ENCODE results near the gene SLC35F1.
"Not testable (repeated sequence)": the region's sequence is repeated elsewhere in the genome, so short reads cannot be mapped to it uniquely, and the experiment has no call there.

SLC35F1 gene

GRCh38 chr6:117955684-117956256 lies 48.7 kb downstream of the SLC35F1 start:
- no peak overlapping the region for H3K27ac ChIP-seq
- TF ChIP-seq CTCF (conservative IDR thresholded peaks at IDR 0.05; ENCODE audit: low read depth) = no peak
- POLR2A ChIA-PET (ENCODE audit: low non-redundant PET) = no interaction called here
- CTCF ChIA-PET = interaction anchor here (0.5 kb wide), 1 partner anchor 370 kb away, joined by 4 read pairs; no protein-coding TSS in a partner anchor
- no peak for DNase-seq (ENCODE audit: low spot score)

GRCh38 chr6:117956386-117956785 lies 49.3 kb downstream of the SLC35F1 start:
- TF ChIP-seq CTCF (conservative IDR thresholded peaks at IDR 0.05; ENCODE audit: low read depth) = no peak
- CTCF ChIA-PET = no interaction called here
- no peak for DNase-seq (ENCODE audit: low spot score)
- no peak overlapping the region for H3K27ac ChIP-seq
- POLR2A ChIA-PET (ENCODE audit: low non-redundant PET) = no interaction called here

GRCh38 chr6:117958536-117958935 lies 51.5 kb downstream of the SLC35F1 start:
- POLR2A ChIA-PET (ENCODE audit: low non-redundant PET) = no interaction called here
- CTCF ChIA-PET = no interaction called here

GRCh38 chr6:117960877-117961276 lies 53.8 kb downstream of the SLC35F1 start:
- CTCF ChIA-PET = no interaction called here

More at GRCh38 chr6:117958536-117958935, 51.5 kb downstream of the SLC35F1 start:
- TF ChIP-seq CTCF (conservative IDR thresholded peaks at IDR 0.05; ENCODE audit: low read depth) = no peak
- no peak overlapping the region for H3K27ac ChIP-seq
- no peak for DNase-seq (ENCODE audit: low spot score)

GRCh38 chr6:117961301-117961700 lies 54.2 kb downstream of the SLC35F1 start:
- ChIA-PET CTCF (interaction anchor here (0.6 kb wide), 1 partner anchor 111 kb away, joined by 3 read pairs; no protein-coding TSS in a partner anchor), POLR2A (ENCODE audit: low non-redundant PET) (no interaction called here)
- H3K27ac ChIP-seq = no peak overlapping the region
- no peak for DNase-seq (ENCODE audit: low spot score)
- TF ChIP-seq CTCF (conservative IDR thresholded peaks at IDR 0.05; ENCODE audit: low read depth) = no peak

More at GRCh38 chr6:117960877-117961276, 53.8 kb downstream of the SLC35F1 start:
- POLR2A ChIA-PET (ENCODE audit: low non-redundant PET) = no interaction called here
- no peak overlapping the region for H3K27ac ChIP-seq
- TF ChIP-seq CTCF (conservative IDR thresholded peaks at IDR 0.05; ENCODE audit: low read depth) = no peak
- no peak for DNase-seq (ENCODE audit: low spot score)

GRCh38 chr6:117965763-117966162 lies 58.7 kb downstream of the SLC35F1 start:
- H3K27ac ChIP-seq; DNase-seq (ENCODE audit: low spot score); POLR2A ChIA-PET (ENCODE audit: low non-redundant PET); CTCF ChIA-PET: not testable (repeated sequence)

GRCh38 chr6:117971637-117972036 lies 64.6 kb downstream of the SLC35F1 start:
- no peak overlapping the region for H3K27ac ChIP-seq
- no peak for DNase-seq (ENCODE audit: low spot score)
- ChIA-PET CTCF (interaction anchor here (0.5 kb wide), 1 partner anchor 15 kb away, joined by 4 read pairs; no protein-coding TSS in a partner anchor), POLR2A (ENCODE audit: low non-redundant PET) (no interaction called here)
- no peak for TF ChIP-seq CTCF (conservative IDR thresholded peaks at IDR 0.05; ENCODE audit: low read depth)
